Lower lobe of right lung (tissue), 2 donors: ENCODE measurements around the gene LRRFIP1. TPM values are rescaled to one million over a fixed set of nuclear protein-coding genes. Genes with fewer than 3 reads are reported as not detected.

Source experiments
- ATAC-seq, 2 donors: fragments of 200-7000 bp; cut with Tn5 transposase; one replicate each; pipeline ENCODE4 v1.9.1; 2020 to 2022; ENCODE audit warnings: mild to moderate bottlenecking in 2 of 2, moderate library complexity in 2 of 2
- DNase-seq: peaks from one replicate; pipeline ENCODE4 v3.0.0-alpha.2; 2020
- H3K27ac ChIP-seq: fragments of 200-600 bp; one replicate; pipeline ENCODE4 v1.8.0; 2022
- H3K27me3 ChIP-seq: fragments of 200-600 bp; one replicate; pipeline ENCODE4 v1.8.0; 2022; ENCODE audit warnings: low read depth
- H3K36me3 ChIP-seq: fragments of 200-600 bp; one replicate; pipeline ENCODE4 v1.8.0; 2022; ENCODE audit warnings: mild to moderate bottlenecking
- H3K4me1 ChIP-seq: fragments of 200-600 bp; one replicate; pipeline ENCODE4 v1.8.0; 2022
- H3K4me3 ChIP-seq: fragments of 200-600 bp; one replicate; pipeline ENCODE4 v1.8.0; 2022; ENCODE audit warnings: mild to moderate bottlenecking
- H3K9me3 ChIP-seq: fragments of 200-600 bp; one replicate; pipeline ENCODE4 v1.8.0; 2022
- CTCF ChIP-seq: fragments of 200-600 bp; IDR thresholded peaks from one replicate; pipeline ENCODE4 v1.8.0; 2022; ENCODE audit warnings: antibody characterized with exemption, mild to moderate bottlenecking
- intact Hi-C: fragments of 100-400 bp; cut with DNase I; formaldehyde crosslinking; loops from one replicate; pipeline ENCODE4 v1.11.0; 2022
- total RNA-seq: library from RNA; stranded (reverse); fragmentation: NEBNext Ultra II Directional; extraction: Animal tissue kit (Norgen Biotek cat#: 25700); gene quantifications from one replicate; pipeline ENCODE4 v1.2.1, GENCODE V29; 2021
- donor health status: DM: no; HTN: yes; CAD: no; lungs with severe emphysema.

The LRRFIP1 gene
- total RNA-seq, 1 donor from 2014 or later = 180 TPM

- Histone ChIP-seq H3K36me3 (no peaks in the 10 kb centered on the region), H3K27ac (no peak overlapping the region), H3K27me3 (no peaks in the 10 kb centered on the region), H3K4me1 (no peaks in the 10 kb centered on the region), H3K4me3 (no peak overlapping the region), H3K9me3 (no peaks in the 10 kb centered on the region)
- DNase-seq (no peak), ATAC-seq (no peak)
- intact Hi-C loops = no loop called here
- TF ChIP-seq CTCF = no peak
These were observed 200.1 kb downstream of the LRRFIP1 start for GRCh38 chr2:237827421-237827987.

Other genes with a start within 250 kb of the LRRFIP1 start
- 114 TPM for gene COL6A3, start 213.4 kb upstream of the LRRFIP1 start, total RNA-seq
- 394 TPM for gene MLPH, start 140.3 kb upstream of the LRRFIP1 start, total RNA-seq
- not detected for gene PRLH, start 61.0 kb upstream of the LRRFIP1 start, total RNA-seq
- 60.1 TPM for gene RAB17, start 36.9 kb upstream of the LRRFIP1 start, total RNA-seq
- gene RBM44, start 171.2 kb downstream of the LRRFIP1 start, total RNA-seq = 0.59 TPM
- 5.1 TPM for gene RAMP1, start 232.0 kb downstream of the LRRFIP1 start, total RNA-seq